Osteoblast (primary cell): ENCODE data around the gene SND1. TPM values are rescaled to one million over a fixed set of nuclear protein-coding genes. Genes with fewer than 3 reads are reported as not detected.

ENCODE experiments used
- DNase-seq: peaks from one replicate; pipeline ENCODE4 v3.0.0; 2011; ENCODE audit warnings: low spot score, mixed read lengths; ENCODE audit not compliant: insufficient read length; ENCODE audit errors: missing footprints
- H2AFZ ChIP-seq: 2 replicates; pipeline ENCODE4 v1.6.0; 2011; ENCODE audit warnings: mild to moderate bottlenecking, low read length
- H3K27ac ChIP-seq: 2 replicates; pipeline ENCODE4 v1.5.1; 2011; ENCODE audit warnings: mild to moderate bottlenecking, low read depth, low read length, moderate library complexity
- H3K27me3 ChIP-seq: 2 replicates; pipeline ENCODE4 v1.6.0; 2012; ENCODE audit warnings: mild to moderate bottlenecking, control low read depth, inconsistent platforms, low read length, moderate library complexity; ENCODE audit not compliant: insufficient read depth
- H3K36me3 ChIP-seq: 2 replicates; pipeline ENCODE4 v1.5.1; 2011; ENCODE audit warnings: mild to moderate bottlenecking, low read length, control low read depth, moderate library complexity; ENCODE audit not compliant: insufficient read depth
- H3K4me1 ChIP-seq: 2 replicates; pipeline ENCODE4 v1.5.1; 2011; ENCODE audit warnings: mild to moderate bottlenecking, low read length, control low read depth, moderate library complexity; ENCODE audit not compliant: insufficient read depth
- H3K4me2 ChIP-seq: 2 replicates; pipeline ENCODE4 v1.6.0; 2011; ENCODE audit warnings: mild to moderate bottlenecking, low read length; ENCODE audit not compliant: insufficient read depth
- H3K4me3 ChIP-seq: fragments of 200-600 bp; sonication (generic); 3 replicates; pipeline ENCODE4 v1.5.1; 2012; ENCODE audit warnings: mild to moderate bottlenecking, low read length, inconsistent platforms; ENCODE audit not compliant: insufficient read depth
- H3K79me2 ChIP-seq: 2 replicates; pipeline ENCODE4 v1.6.0; 2012; ENCODE audit warnings: mild to moderate bottlenecking, low read length, control low read depth, inconsistent platforms; ENCODE audit not compliant: insufficient read depth
- H3K9me3 ChIP-seq: 2 replicates; pipeline ENCODE4 v1.5.1; 2011; ENCODE audit warnings: low read depth, low read length, control low read depth
- H4K20me1 ChIP-seq: 2 replicates; pipeline ENCODE4 v1.6.0; 2012; ENCODE audit warnings: mild to moderate bottlenecking, low read length, control low read depth; ENCODE audit not compliant: insufficient read depth
- total RNA-seq: library from RNA; depleted of rRNA; stranded (reverse); fragments of >200 nt; gene quantifications from 2 replicates; pipeline ENCODE4 v1.2.3, GENCODE V29; 2012
- TF ChIP-seq, protein P1 (sequence below): IDR thresholded peaks from 2 replicates; pipeline ENCODE4 v1.5.1; 2011; ENCODE audit warnings: mild to moderate bottlenecking, low read depth, low read length, moderate library complexity; ENCODE audit errors: extremely low read depth

SND1 gene
- total RNA-seq, 1 donor, result 257 TPM

GRCh38 chr7:128081351-128081750, 429.4 kb downstream of the SND1 start:
- DNase-seq, result no peak
- peaks cover 38% of the 10 kb centered on the region for H3K36me3 ChIP-seq
- no peak overlapping the region for H2AFZ ChIP-seq
- TF ChIP-seq, protein P1, sequence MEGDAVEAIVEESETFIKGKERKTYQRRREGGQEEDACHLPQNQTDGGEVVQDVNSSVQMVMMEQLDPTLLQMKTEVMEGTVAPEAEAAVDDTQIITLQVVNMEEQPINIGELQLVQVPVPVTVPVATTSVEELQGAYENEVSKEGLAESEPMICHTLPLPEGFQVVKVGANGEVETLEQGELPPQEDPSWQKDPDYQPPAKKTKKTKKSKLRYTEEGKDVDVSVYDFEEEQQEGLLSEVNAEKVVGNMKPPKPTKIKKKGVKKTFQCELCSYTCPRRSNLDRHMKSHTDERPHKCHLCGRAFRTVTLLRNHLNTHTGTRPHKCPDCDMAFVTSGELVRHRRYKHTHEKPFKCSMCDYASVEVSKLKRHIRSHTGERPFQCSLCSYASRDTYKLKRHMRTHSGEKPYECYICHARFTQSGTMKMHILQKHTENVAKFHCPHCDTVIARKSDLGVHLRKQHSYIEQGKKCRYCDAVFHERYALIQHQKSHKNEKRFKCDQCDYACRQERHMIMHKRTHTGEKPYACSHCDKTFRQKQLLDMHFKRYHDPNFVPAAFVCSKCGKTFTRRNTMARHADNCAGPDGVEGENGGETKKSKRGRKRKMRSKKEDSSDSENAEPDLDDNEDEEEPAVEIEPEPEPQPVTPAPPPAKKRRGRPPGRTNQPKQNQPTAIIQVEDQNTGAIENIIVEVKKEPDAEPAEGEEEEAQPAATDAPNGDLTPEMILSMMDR, result no peak
- H3K4me2 ChIP-seq, result no peak overlapping the region
- H3K27me3 ChIP-seq, result no peaks in the 10 kb centered on the region
- H3K79me2 ChIP-seq, result no peaks in the 10 kb centered on the region
- peaks cover 24% of the 10 kb centered on the region for H4K20me1 ChIP-seq
- no peak overlapping the region for H3K4me3 ChIP-seq
- no peaks in the 10 kb centered on the region for H3K9me3 ChIP-seq
- H3K4me1 ChIP-seq, result no peaks in the 10 kb centered on the region
- no peak overlapping the region for H3K27ac ChIP-seq

GRCh38 chr7:128081808-128082207, 429.8 kb downstream of the SND1 start:
- no peak for DNase-seq
- H2AFZ ChIP-seq, result no peak overlapping the region
- H3K79me2 ChIP-seq, result no peaks in the 10 kb centered on the region
- peaks cover 21% of the 10 kb centered on the region for H4K20me1 ChIP-seq
- peaks cover 40% of the 10 kb centered on the region for H3K36me3 ChIP-seq
- H3K27me3 ChIP-seq, result no peaks in the 10 kb centered on the region
- TF ChIP-seq, protein P1, result no peak
- H3K4me1 ChIP-seq, result no peaks in the 10 kb centered on the region
- no peak overlapping the region for H3K4me3 ChIP-seq
- no peak overlapping the region for H3K4me2 ChIP-seq
- no peaks in the 10 kb centered on the region for H3K9me3 ChIP-seq
- no peak overlapping the region for H3K27ac ChIP-seq

- H3K4me2 ChIP-seq, result no peak overlapping the region
- no peaks in the 10 kb centered on the region for H3K9me3 ChIP-seq
- no peak for DNase-seq
- peaks cover 46% of the 10 kb centered on the region for H3K36me3 ChIP-seq
- no peaks in the 10 kb centered on the region for H3K4me1 ChIP-seq
- TF ChIP-seq, protein P1, result no peak
- H3K27ac ChIP-seq, result no peak overlapping the region
- H2AFZ ChIP-seq, result no peak overlapping the region
- peaks cover 16% of the 10 kb centered on the region for H4K20me1 ChIP-seq
- no peak overlapping the region for H3K4me3 ChIP-seq
- H3K27me3 ChIP-seq, result no peaks in the 10 kb centered on the region
- no peaks in the 10 kb centered on the region for H3K79me2 ChIP-seq
These were observed 430.4 kb downstream of the SND1 start for GRCh38 chr7:128082431-128082830.

DNA sequence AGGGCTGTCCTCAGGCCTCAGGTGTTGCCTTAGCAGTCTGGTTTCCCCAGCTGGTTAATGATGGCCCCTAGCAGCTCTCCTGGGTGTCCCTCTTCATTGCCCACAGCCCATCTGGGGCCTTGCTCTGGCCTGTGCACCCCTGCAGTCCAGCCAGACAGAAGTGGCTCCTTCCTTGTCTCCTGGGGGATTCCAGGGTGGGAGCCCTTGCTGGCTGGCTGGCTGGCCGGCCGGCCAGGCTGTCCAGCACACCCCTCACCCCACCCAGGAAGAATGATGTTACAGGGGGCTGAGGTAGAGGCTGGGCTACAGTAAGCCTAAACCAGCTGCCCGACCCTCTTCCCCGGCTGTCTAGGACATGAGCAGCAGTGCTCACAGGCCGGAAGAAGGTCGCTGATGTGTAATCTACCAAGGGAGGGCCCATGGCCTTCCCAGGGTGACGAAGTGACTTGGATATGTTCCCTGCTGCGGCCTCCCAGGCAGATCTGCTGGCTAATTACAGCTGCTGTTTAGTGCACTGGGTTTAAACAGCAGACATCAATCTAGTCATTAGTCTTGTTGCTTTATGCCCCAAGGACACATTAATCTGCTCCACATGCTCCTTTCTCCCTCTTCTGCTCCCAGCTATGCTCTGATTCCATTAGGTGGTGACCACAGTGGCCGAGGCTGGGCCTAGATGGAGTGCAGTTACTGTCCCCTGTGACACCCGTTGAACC, 433.1 kb downstream of the SND1 start:
- Histone ChIP-seq H3K79me2 (no peaks in the 10 kb centered on the region), H3K4me2 (no peak overlapping the region), H3K9me3 (no peaks in the 10 kb centered on the region), H3K4me1 (no peaks in the 10 kb centered on the region), H2AFZ (no peak overlapping the region), H3K36me3 (peaks cover 50% of the 10 kb centered on the region), H4K20me1 (peaks cover 11% of the 10 kb centered on the region), H3K27ac (no peak overlapping the region), H3K4me3 (no peak overlapping the region), H3K27me3 (no peaks in the 10 kb centered on the region)
- TF ChIP-seq, protein P1, result no peak
- peak; percentile 92 for DNase-seq
